ENCODE results near the gene SRGAP1.

- TF ChIP-seq, protein P1, sequence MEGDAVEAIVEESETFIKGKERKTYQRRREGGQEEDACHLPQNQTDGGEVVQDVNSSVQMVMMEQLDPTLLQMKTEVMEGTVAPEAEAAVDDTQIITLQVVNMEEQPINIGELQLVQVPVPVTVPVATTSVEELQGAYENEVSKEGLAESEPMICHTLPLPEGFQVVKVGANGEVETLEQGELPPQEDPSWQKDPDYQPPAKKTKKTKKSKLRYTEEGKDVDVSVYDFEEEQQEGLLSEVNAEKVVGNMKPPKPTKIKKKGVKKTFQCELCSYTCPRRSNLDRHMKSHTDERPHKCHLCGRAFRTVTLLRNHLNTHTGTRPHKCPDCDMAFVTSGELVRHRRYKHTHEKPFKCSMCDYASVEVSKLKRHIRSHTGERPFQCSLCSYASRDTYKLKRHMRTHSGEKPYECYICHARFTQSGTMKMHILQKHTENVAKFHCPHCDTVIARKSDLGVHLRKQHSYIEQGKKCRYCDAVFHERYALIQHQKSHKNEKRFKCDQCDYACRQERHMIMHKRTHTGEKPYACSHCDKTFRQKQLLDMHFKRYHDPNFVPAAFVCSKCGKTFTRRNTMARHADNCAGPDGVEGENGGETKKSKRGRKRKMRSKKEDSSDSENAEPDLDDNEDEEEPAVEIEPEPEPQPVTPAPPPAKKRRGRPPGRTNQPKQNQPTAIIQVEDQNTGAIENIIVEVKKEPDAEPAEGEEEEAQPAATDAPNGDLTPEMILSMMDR (optimal IDR thresholded peaks at IDR 0.05 in 1 of 3, IDR thresholded peaks at IDR 0.05 in 1 of 3, conservative IDR thresholded peaks at IDR 0.05 in 1 of 3; ENCODE audit: extremely low read depth in 1 of 3, insufficient read depth in 2 of 3, low read length in 3 of 3): no peak
- TF ChIP-seq EZH2 (IDR thresholded peaks at IDR 0.05; ENCODE audit: low read length): no peak
These were observed 302.6 kb downstream of the SRGAP1 start for GRCh38 chr12:64147011-64147631.
